Esophagus muscularis mucosa (tissue), 4 donors: Measurements from ENCODE around the gene NHLH2.

Experiments used
- CTCF ChIP-seq, 3 experiments: fragments of 200-600 bp in 2 of 3; fragments of 450-650 bp in 1 of 3; sonication (generic) in 2 of 3; IDR thresholded peaks; one replicate each; pipeline ENCODE4 v1.5.1; 2017 to 2019; ENCODE audit warnings: antibody characterized with exemption in 3 of 3, mild to moderate bottlenecking in 2 of 3, moderate library complexity in 1 of 3
- EP300 ChIP-seq: sonication (generic); formaldehyde crosslinking; IDR thresholded peaks from one replicate; pipeline ENCODE4 v1.6.1; 2017; ENCODE audit warnings: antibody characterized with exemption
- POLR2A ChIP-seq: fragments of 450-650 bp; IDR thresholded peaks from one replicate; pipeline ENCODE4 v1.6.1; 2017; ENCODE audit warnings: antibody characterized with exemption, moderate library complexity, mild to moderate bottlenecking, low read depth
- POLR2AphosphoS5 ChIP-seq, 2 donors: sonication (generic); formaldehyde crosslinking; IDR thresholded peaks; one replicate each; pipeline ENCODE4 v1.6.1; 2017; ENCODE audit warnings: antibody characterized with exemption in 2 of 2

- no peak for TF ChIP-seq POLR2A
- TF ChIP-seq CTCF (IDR thresholded peaks at IDR 0.05): no peak
- TF ChIP-seq POLR2AphosphoS5 (IDR thresholded peaks at IDR 0.05): no peak
- no peak for TF ChIP-seq EP300
Observed at GRCh38 chr1:115882913-115883902, 42.3 kb upstream of the NHLH2 start.
